Fibroblast of mammary gland (primary cell): ENCODE measurements around the gene KCNIP3.

Source experiments
- DNase-seq: peaks from one replicate; pipeline ENCODE4 v3.0.0-alpha.2; 2010; ENCODE audit warnings: low read depth
- H3K4me3 ChIP-seq: 2 replicates; pipeline ENCODE4 v1.5.1; 2011; ENCODE audit warnings: low read depth, mild to moderate bottlenecking, low read length, moderate library complexity; ENCODE audit not compliant: control insufficient read depth
- CTCF ChIP-seq: conservative IDR thresholded peaks from 2 replicates; pipeline ENCODE4 v1.5.1; 2011; ENCODE audit warnings: low read depth, low read length, inconsistent platforms; ENCODE audit not compliant: control insufficient read depth, insufficient read depth

KCNIP3 gene

GRCh38 chr2:95292623-95293260, 4.4 kb upstream of the KCNIP3 start:
- H3K4me3 ChIP-seq, result no peak overlapping the region
- no peak for DNase-seq
- no peak for TF ChIP-seq CTCF

- no peak overlapping the region for H3K4me3 ChIP-seq
- TF ChIP-seq CTCF, result no peak
- DNase-seq, result no peak
Observed at GRCh38 chr2:95294579-95295250, 2.4 kb upstream of the KCNIP3 start.

- DNase-seq, result no peak
- no peak for TF ChIP-seq CTCF
- no peak overlapping the region for H3K4me3 ChIP-seq
Observed at GRCh38 chr2:95295376-95295775, 1.8 kb upstream of the KCNIP3 start.

- no peak for DNase-seq
- no peak overlapping the region for H3K4me3 ChIP-seq
- no peak for TF ChIP-seq CTCF
Observed at GRCh38 chr2:95296011-95296410, 1.1 kb upstream of the KCNIP3 start.

GRCh38 chr2:95297639-95298395, 670 bp downstream of the KCNIP3 start:
- no peak for DNase-seq
- no peak for TF ChIP-seq CTCF
- no peak overlapping the region for H3K4me3 ChIP-seq

GRCh38 chr2:95298486-95299111, 1.5 kb downstream of the KCNIP3 start:
- no peak for DNase-seq
- no peak overlapping the region for H3K4me3 ChIP-seq
- no peak for TF ChIP-seq CTCF
